Trophoblast cell (in vitro differentiated cells and primary cell): ENCODE data around the gene ASCL4. TPM values are rescaled to one million over a fixed set of nuclear protein-coding genes. Genes with fewer than 3 reads are reported as not detected.
"Not testable (repeated sequence)": the region's sequence is repeated elsewhere in the genome, so short reads cannot be mapped to it uniquely, and the experiment has no call there.

Source experiments
- DNase-seq, 2 donors: peaks; one replicate each; pipeline ENCODE4 v3.0.0-alpha.2; 2016
- H2AFZ ChIP-seq: 2 replicates; pipeline ENCODE4 v1.6.1; 2013; ENCODE audit warnings: low read length, moderate library complexity, mild to moderate bottlenecking; ENCODE audit not compliant: insufficient read depth, poor library complexity
- H2AK5ac ChIP-seq: 2 replicates; pipeline ENCODE4 v1.6.1; 2013; ENCODE audit warnings: mild to moderate bottlenecking, low read length
- H2BK120ac ChIP-seq: 2 replicates; pipeline ENCODE4 v1.6.1; 2013; ENCODE audit warnings: low read length, mild to moderate bottlenecking, moderate library complexity; ENCODE audit not compliant: insufficient read depth, poor library complexity
- H2BK12ac ChIP-seq: 2 replicates; pipeline ENCODE4 v1.6.1; 2013; ENCODE audit warnings: mild to moderate bottlenecking, low read length, moderate library complexity
- H2BK5ac ChIP-seq: 2 replicates; pipeline ENCODE4 v1.6.1; 2013; ENCODE audit warnings: low read length, low read depth, moderate library complexity, mild to moderate bottlenecking; ENCODE audit not compliant: poor library complexity
- H3K14ac ChIP-seq: 2 replicates; pipeline ENCODE4 v1.6.1; 2013; ENCODE audit warnings: mild to moderate bottlenecking, low read length
- H3K18ac ChIP-seq: 2 replicates; pipeline ENCODE4 v1.6.1; 2013; ENCODE audit warnings: mild to moderate bottlenecking, low read length
- H3K23ac ChIP-seq: 2 replicates; pipeline ENCODE4 v1.6.1; 2013; ENCODE audit warnings: low read length
- H3K27ac ChIP-seq: 2 replicates; pipeline ENCODE4 v1.5.1; 2013; ENCODE audit warnings: low read depth, mild to moderate bottlenecking, inconsistent platforms, low read length, moderate library complexity
- H3K27me3 ChIP-seq: 2 replicates; pipeline ENCODE4 v1.6.1; 2013; ENCODE audit warnings: inconsistent platforms, mild to moderate bottlenecking, low read length, moderate library complexity; ENCODE audit not compliant: insufficient read depth
- H3K36me3 ChIP-seq, 2 experiments: 1 replicate in 1 of 2; 2 replicates in 1 of 2; pipeline ENCODE4 v1.6.1; 2013; ENCODE audit warnings: low read length in 2 of 2, mild to moderate bottlenecking in 2 of 2, moderate library complexity in 1 of 2; ENCODE audit not compliant: insufficient read depth in 2 of 2, control insufficient read depth in 1 of 2
- H3K4ac ChIP-seq: 2 replicates; pipeline ENCODE4 v1.6.1; 2013; ENCODE audit warnings: low read depth, mild to moderate bottlenecking, low read length, moderate library complexity
- H3K4me1 ChIP-seq, 2 experiments: 1 replicate in 1 of 2; 2 replicates in 1 of 2; pipeline ENCODE4 v1.6.1; 2013; ENCODE audit warnings: low read length in 2 of 2, mild to moderate bottlenecking in 2 of 2, moderate library complexity in 1 of 2; ENCODE audit not compliant: insufficient read depth in 2 of 2, control insufficient read depth in 1 of 2
- H3K4me2 ChIP-seq: 2 replicates; pipeline ENCODE4 v1.6.1; 2013; ENCODE audit warnings: inconsistent platforms, mild to moderate bottlenecking, low read length, moderate library complexity
- H3K4me3 ChIP-seq: 2 replicates; pipeline ENCODE4 v1.5.1; 2013; ENCODE audit warnings: mild to moderate bottlenecking, low read depth, low read length, inconsistent platforms
- H3K79me1 ChIP-seq: one replicate; pipeline ENCODE4 v1.6.1; 2013; ENCODE audit warnings: low read length
- H3K79me2 ChIP-seq: 2 replicates; pipeline ENCODE4 v1.6.1; 2013; ENCODE audit warnings: low read length, mild to moderate bottlenecking; ENCODE audit not compliant: control insufficient read depth, insufficient read depth, poor library complexity
- H3K9ac ChIP-seq: 2 replicates; pipeline ENCODE4 v1.6.1; 2013; ENCODE audit warnings: mild to moderate bottlenecking, low read length
- H3K9me3 ChIP-seq: 2 replicates; pipeline ENCODE4 v1.6.1; 2013; ENCODE audit warnings: low read depth, mild to moderate bottlenecking, control low read depth, inconsistent platforms, low read length; ENCODE audit not compliant: insufficient read depth
- H4K12ac ChIP-seq: 2 replicates; pipeline ENCODE4 v1.6.1; 2013; ENCODE audit warnings: low read depth, mild to moderate bottlenecking, low read length, moderate library complexity
- H4K8ac ChIP-seq: 2 replicates; pipeline ENCODE4 v1.6.1; 2013; ENCODE audit warnings: low read depth, mild to moderate bottlenecking, low read length, moderate library complexity
- H4K91ac ChIP-seq: one replicate; pipeline ENCODE4 v1.6.1; 2013; ENCODE audit warnings: low read depth, mild to moderate bottlenecking, low read length, moderate library complexity
- WGBS: extraction: QIAGEN DNeasy Blood & Tissue Kit; methylation state at CpG from one replicate; pipeline ENCODE4 v1.1.7; 2013; ENCODE audit warnings: missing lambda C conversion rate; ENCODE audit not compliant: insufficient read length, insufficient coverage; ENCODE audit errors: extremely low coverage; 5-methylcytosine and 5-hydroxymethylcytosine counted together
- polyA plus RNA-seq: library from polyadenylated mRNA; stranded (reverse); fragments of 200-250 nt; gene quantifications from 2 replicates; pipeline ENCODE4 v1.2.3, GENCODE V29; 2013

Gene ASCL4
- polyA plus RNA-seq: 0.01 TPM in 1 of 2 replicates, not detected in the other

- Histone ChIP-seq H2BK12ac (no peak within 1 kb of the TSS), H3K27me3 (peaks cover 20% of the 10 kb centered on the region), H4K91ac (no peak within 1 kb of the TSS), H3K4me1 (peaks cover 2 to 4% of the 10 kb centered on the region in 2 experiments), H3K9ac (no peak within 1 kb of the TSS), H3K4me3 (peak within 1 kb of the TSS; percentile 31), H3K79me2 (no peaks in the 10 kb centered on the region), H2AK5ac (no peak within 1 kb of the TSS), H3K14ac (no peak within 1 kb of the TSS), H4K12ac (no peak within 1 kb of the TSS), H3K79me1 (no peaks in the 10 kb centered on the region), H2AFZ (no peak within 1 kb of the TSS), H3K36me3 (no peaks in the 10 kb centered on the region), H2BK5ac (no peak within 1 kb of the TSS), H3K27ac (no peak within 1 kb of the TSS), H3K18ac (no peak within 1 kb of the TSS), H2BK120ac (no peak within 1 kb of the TSS), H3K23ac (no peak within 1 kb of the TSS), H3K9me3 (no peaks in the 10 kb centered on the region), H4K8ac (no peak within 1 kb of the TSS), H3K4ac (no peak within 1 kb of the TSS), H3K4me2 (peak within 1 kb of the TSS; percentile 75)
- WGBS: no CpG with 5 or more reads among the region's 13 CpGs
- no peak for DNase-seq
Measured at GRCh38 chr12:107774349-107775029, at the start of gene ASCL4. TSS of gene ASCL4 (plus strand) at chr12:107774704. CDS start at chr12:107775219, 515 bp downstream.

GRCh38 chr12:107727327-107727726 is 47.2 kb upstream of the ASCL4 start:
- not testable (repeated sequence) for H4K12ac ChIP-seq, H3K4ac ChIP-seq, H2AK5ac ChIP-seq, H2BK120ac ChIP-seq, H3K36me3 ChIP-seq, H3K18ac ChIP-seq, H3K23ac ChIP-seq, H4K91ac ChIP-seq, H2AFZ ChIP-seq, H3K4me2 ChIP-seq, H3K27ac ChIP-seq, H3K9ac ChIP-seq, H3K27me3 ChIP-seq, H3K4me1 ChIP-seq, H3K79me2 ChIP-seq, H3K14ac ChIP-seq, H3K9me3 ChIP-seq, H2BK12ac ChIP-seq, H3K4me3 ChIP-seq, DNase-seq, H4K8ac ChIP-seq, H2BK5ac ChIP-seq, H3K79me1 ChIP-seq
- WGBS: no CpG with 5 or more reads among the region's 1 CpG

GRCh38 chr12:107727742-107728141 is 46.8 kb upstream of the ASCL4 start:
- H3K4me3 ChIP-seq, H2BK120ac ChIP-seq, H3K9ac ChIP-seq, H3K18ac ChIP-seq, H3K79me1 ChIP-seq, H2AK5ac ChIP-seq, H3K27me3 ChIP-seq, H3K4me1 ChIP-seq, H4K8ac ChIP-seq, H3K9me3 ChIP-seq, H3K4ac ChIP-seq, H3K36me3 ChIP-seq, H3K14ac ChIP-seq, H4K12ac ChIP-seq, H2AFZ ChIP-seq, DNase-seq, H3K27ac ChIP-seq, H3K23ac ChIP-seq, H2BK12ac ChIP-seq, H3K4me2 ChIP-seq, H3K79me2 ChIP-seq, H2BK5ac ChIP-seq, H4K91ac ChIP-seq: not testable (repeated sequence)
- WGBS: no CpG with 5 or more reads among the region's 1 CpG

- H2AK5ac ChIP-seq: no peak overlapping the region
- H3K9ac ChIP-seq: no peak overlapping the region
- H3K27ac ChIP-seq: no peak overlapping the region
- no peak overlapping the region for H3K18ac ChIP-seq
- no peak overlapping the region for H3K14ac ChIP-seq
- H3K79me1 ChIP-seq: no peaks in the 10 kb centered on the region
- H3K4me1 ChIP-seq: no peaks in the 10 kb centered on the region
- no peak overlapping the region for H2BK12ac ChIP-seq
- peaks cover 4 to 14% of the 10 kb centered on the region in 2 experiments for H3K36me3 ChIP-seq
- H3K4me3 ChIP-seq: no peak overlapping the region
- no CpG with 5 or more reads among the region's 4 CpGs for WGBS
- no peak overlapping the region for H2BK120ac ChIP-seq
- no peak overlapping the region for H3K4ac ChIP-seq
- no peak overlapping the region for H3K4me2 ChIP-seq
- H4K12ac ChIP-seq: no peak overlapping the region
- no peak for DNase-seq
- no peaks in the 10 kb centered on the region for H3K27me3 ChIP-seq
- H4K91ac ChIP-seq: no peak overlapping the region
- H3K79me2 ChIP-seq: no peaks in the 10 kb centered on the region
- H2AFZ ChIP-seq: no peak overlapping the region
- H4K8ac ChIP-seq: no peak overlapping the region
- no peak overlapping the region for H3K23ac ChIP-seq
- no peaks in the 10 kb centered on the region for H3K9me3 ChIP-seq
- no peak overlapping the region for H2BK5ac ChIP-seq
Measured at GRCh38 chr12:107730618-107731341, 43.7 kb upstream of the ASCL4 start.
